DND-41 (cell line): ENCODE data around the gene MSH5.

Experiments
- ATAC-seq: fragments of 200-7000 bp; cut with Tn5 transposase; 3 replicates; pipeline ENCODE4 v1.9.1; 2021; ENCODE audit warnings: low read depth; ENCODE audit not compliant: insufficient read depth
- DNase-seq: peaks from one replicate; pipeline ENCODE4 v3.0.0-alpha.2; 2020
- H2AFZ ChIP-seq: 2 replicates; pipeline ENCODE4 v1.6.0; 2012; ENCODE audit warnings: low read depth, low read length
- H3K27ac ChIP-seq: 2 replicates; pipeline ENCODE4 v1.5.1; 2012; ENCODE audit warnings: low read length, inconsistent platforms
- H3K27me3 ChIP-seq: fragments of 200-600 bp; sonication (generic); 2 replicates; pipeline ENCODE4 v1.6.0; 2012; ENCODE audit warnings: low read length, mild to moderate bottlenecking, inconsistent platforms; ENCODE audit not compliant: insufficient read depth, poor library complexity
- H3K36me3 ChIP-seq: 2 replicates; pipeline ENCODE4 v1.5.1; 2012; ENCODE audit warnings: low read length, inconsistent platforms; ENCODE audit not compliant: insufficient read depth
- H3K4me1 ChIP-seq: 2 replicates; pipeline ENCODE4 v1.5.1; 2012; ENCODE audit warnings: mild to moderate bottlenecking, low read length; ENCODE audit not compliant: insufficient read depth
- H3K4me2 ChIP-seq: 2 replicates; pipeline ENCODE4 v1.6.0; 2012; ENCODE audit warnings: mild to moderate bottlenecking, moderate library complexity, low read length, inconsistent platforms; ENCODE audit not compliant: insufficient read depth
- H3K4me3 ChIP-seq, 2 experiments: fragments of 200-600 bp in 1 of 2; shearing (Covaris generic) in 1 of 2; 2 replicates each; pipeline ENCODE4 v1.5.1; 2012 to 2016; ENCODE audit warnings: inconsistent platforms in 2 of 2, low read length in 2 of 2, mild to moderate bottlenecking in 2 of 2, low read depth in 1 of 2, moderate library complexity in 1 of 2
- H3K79me2 ChIP-seq: 2 replicates; pipeline ENCODE4 v1.6.0; 2012; ENCODE audit warnings: low read length, inconsistent platforms; ENCODE audit not compliant: insufficient read depth
- H3K9ac ChIP-seq: 2 replicates; pipeline ENCODE4 v1.6.0; 2012; ENCODE audit warnings: low read depth, mild to moderate bottlenecking, inconsistent platforms, low read length, moderate library complexity
- H3K9me3 ChIP-seq: 2 replicates; pipeline ENCODE4 v1.5.1; 2012; ENCODE audit warnings: low read length, moderate library complexity, mild to moderate bottlenecking, inconsistent platforms; ENCODE audit not compliant: insufficient read depth, severe bottlenecking
- H4K20me1 ChIP-seq: 2 replicates; pipeline ENCODE4 v1.6.0; 2012; ENCODE audit warnings: low read length; ENCODE audit not compliant: insufficient read depth
- CTCF ChIP-seq: IDR thresholded peaks from 2 replicates; pipeline ENCODE4 v1.5.1; 2012; ENCODE audit warnings: borderline replicate concordance, low read length, moderate library complexity, mild to moderate bottlenecking; ENCODE audit not compliant: poor library complexity, severe bottlenecking; ENCODE audit errors: extremely low read depth
- EZH2 ChIP-seq: IDR thresholded peaks from 3 replicates; pipeline ENCODE4 v1.6.1; 2012; ENCODE audit warnings: borderline replicate concordance, low read depth, mild to moderate bottlenecking, moderate library complexity, low read length, inconsistent platforms; ENCODE audit not compliant: severe bottlenecking

The MSH5 gene

DNA sequence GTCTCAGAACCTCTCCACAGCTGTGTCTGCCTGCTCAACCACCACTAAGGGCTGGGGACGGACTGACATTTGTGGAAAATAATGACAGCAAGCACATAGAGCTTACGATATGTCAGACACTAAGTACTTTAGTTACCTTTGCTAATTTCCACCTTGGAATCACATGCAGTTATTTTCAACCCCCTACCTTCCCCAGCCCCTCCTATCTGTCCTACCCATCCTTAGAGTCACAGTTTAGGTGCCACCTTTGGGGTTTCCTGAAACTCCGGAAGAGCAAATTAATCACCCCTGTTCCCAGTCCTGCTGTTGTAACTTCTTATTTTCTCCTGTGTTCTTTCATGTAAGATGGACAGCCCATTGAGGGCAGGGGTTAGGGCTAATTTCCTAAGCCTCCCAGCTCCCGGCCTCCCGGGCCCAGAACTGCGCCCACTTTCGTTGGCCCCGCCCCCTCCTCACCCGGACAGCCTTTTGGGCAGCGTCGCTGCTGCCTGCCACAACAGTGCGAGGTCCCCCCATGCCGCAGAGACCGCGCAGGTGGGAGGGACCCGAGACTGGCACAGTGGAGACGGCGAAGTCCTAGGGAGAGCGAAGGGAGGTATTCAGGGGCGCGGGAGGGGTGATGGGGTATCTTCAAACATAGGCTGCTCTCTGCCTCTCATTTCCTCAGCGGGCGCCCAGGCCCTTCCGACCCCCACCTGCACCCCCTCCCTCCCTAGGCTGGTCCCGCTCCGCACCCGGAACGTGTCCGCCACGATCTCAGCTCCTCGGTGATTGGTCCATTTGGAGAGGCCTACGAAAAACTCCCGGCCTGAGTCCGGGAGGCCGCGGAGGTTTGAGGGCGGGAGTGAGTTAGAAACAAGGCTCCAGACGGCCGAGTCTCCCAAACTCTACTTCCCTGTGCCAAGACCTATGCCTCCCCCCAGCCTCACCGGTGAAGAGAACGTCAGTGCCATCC is 11.8 kb upstream of the MSH5 start:
- H3K9ac ChIP-seq = no peak overlapping the region
- H3K4me3 ChIP-seq = no peak overlapping the region
- H4K20me1 ChIP-seq = no peaks in the 10 kb centered on the region
- ATAC-seq = no peak
- no peak overlapping the region for H2AFZ ChIP-seq
- H3K27ac ChIP-seq = no peak overlapping the region
- peaks cover 40% of the 10 kb centered on the region for H3K36me3 ChIP-seq
- TF ChIP-seq CTCF (no peak), EZH2 (no peak)
- no peak for DNase-seq
- peaks cover 4% of the 10 kb centered on the region; the same call in 1 of the 2 replicates for H3K79me2 ChIP-seq
- H3K4me2 ChIP-seq = no peak overlapping the region
- peaks cover 23% of the 10 kb centered on the region for H3K4me1 ChIP-seq
- no peaks in the 10 kb centered on the region for H3K27me3 ChIP-seq
- H3K9me3 ChIP-seq = no peaks in the 10 kb centered on the region

DNA sequence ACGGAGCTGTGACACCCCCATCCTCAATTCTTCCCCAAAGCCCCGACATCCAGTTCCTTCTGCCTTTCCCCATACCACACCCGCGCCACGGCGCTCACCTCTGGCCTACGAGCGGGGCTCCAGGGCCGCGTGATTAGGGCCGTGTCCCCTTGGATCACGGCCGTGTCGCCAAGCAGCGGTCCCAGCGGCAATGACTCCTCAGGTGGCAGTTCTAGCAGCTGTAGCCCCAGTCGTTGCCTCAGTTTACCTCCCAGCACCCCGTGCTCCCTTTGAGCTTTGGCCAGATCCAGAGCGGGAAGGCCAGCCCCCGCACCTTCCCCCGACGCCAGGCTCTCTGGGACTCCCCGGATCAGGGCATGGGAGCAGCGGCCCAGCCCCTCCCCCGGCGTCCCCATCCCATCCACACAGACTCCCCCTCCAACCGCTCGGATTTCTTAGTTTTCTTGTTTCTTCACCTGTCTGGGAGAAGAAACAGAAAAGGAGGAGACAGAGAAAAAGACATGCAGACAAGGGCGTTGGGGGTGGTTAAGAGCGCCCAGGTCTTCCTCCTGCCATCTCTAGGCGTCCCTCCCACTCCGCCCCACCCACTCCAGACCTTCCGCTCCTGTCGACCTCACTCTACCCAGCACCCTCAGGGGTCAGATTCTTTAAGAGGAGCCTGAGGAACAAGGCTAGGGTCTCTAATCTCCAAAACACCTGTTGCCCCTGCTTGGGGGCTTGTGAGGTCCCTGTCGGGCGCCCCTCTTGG is 10.9 kb upstream of the MSH5 start, which contains the start of gene DDAH2:
Gene DDAH2, minus strand, starts transcription at position 533 of the 748 bp plus-strand sequence. Its CDS starts 138 bp downstream, at position 395.
- Histone ChIP-seq H3K9ac (peak within 1 kb of the TSS; percentile 69), H4K20me1 (peaks cover 8% of the 10 kb centered on the region), H3K4me1 (peaks cover 24% of the 10 kb centered on the region), H3K9me3 (no peaks in the 10 kb centered on the region), H3K4me2 (peak within 1 kb of the TSS; percentile 92), H3K79me2 (peaks cover 8% of the 10 kb centered on the region), H3K36me3 (peaks cover 50% of the 10 kb centered on the region), H2AFZ (peak within 1 kb of the TSS; percentile 65), H3K27me3 (no peaks in the 10 kb centered on the region), H3K4me3 (peak within 1 kb of the TSS; percentile 46 to 70; a peak in 3 of 4 replicates), H3K27ac (peak within 1 kb of the TSS; percentile 65)
- ATAC-seq = peak; percentile 12
- TF ChIP-seq EZH2 (no peak), CTCF (peak; percentile 98)
- DNase-seq = no peak

DNA sequence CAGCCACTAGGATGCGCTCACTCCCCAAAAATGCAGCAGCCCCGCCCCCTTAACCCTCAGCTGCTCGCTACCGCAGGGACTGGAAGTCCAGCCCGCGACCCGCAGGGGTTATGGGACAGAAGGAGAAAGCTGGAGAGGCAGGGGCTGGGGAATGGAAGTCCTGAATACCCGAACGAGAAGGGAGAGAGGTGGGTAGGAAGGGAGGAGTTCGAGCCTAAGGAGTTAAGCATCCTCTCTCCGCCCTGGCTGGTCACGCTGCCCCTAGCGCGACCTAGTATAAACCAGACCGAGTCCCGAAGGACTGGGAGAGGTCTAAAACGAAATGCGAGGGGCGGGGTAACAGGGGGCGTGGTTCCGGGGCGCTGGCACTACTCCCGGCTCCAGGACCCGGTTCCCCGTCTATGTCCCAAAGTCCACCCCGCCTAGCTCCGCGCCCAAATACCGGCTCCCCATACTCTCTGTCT is 10.3 kb upstream of the MSH5 start:
- Histone ChIP-seq H3K4me2 (peak overlapping the region; percentile 92), H3K79me2 (peaks cover 14% of the 10 kb centered on the region), H3K4me1 (peaks cover 30% of the 10 kb centered on the region), H3K36me3 (peaks cover 54% of the 10 kb centered on the region), H3K9me3 (no peaks in the 10 kb centered on the region), H3K9ac (peak overlapping the region; percentile 69), H4K20me1 (peaks cover 14% of the 10 kb centered on the region), H3K27ac (peak overlapping the region; percentile 65), H2AFZ (peak overlapping the region; percentile 65), H3K27me3 (no peaks in the 10 kb centered on the region), H3K4me3 (peak overlapping the region; percentile 46 to 70; a peak in 3 of 4 replicates)
- peak; percentile 85 for DNase-seq
- ATAC-seq = peak; percentile 79
- TF ChIP-seq EZH2 (no peak), CTCF (no peak)
